Thyroid gland (tissue), 4 donors: ENCODE data around the gene SLC19A2. TPM values are rescaled to one million over a fixed set of nuclear protein-coding genes. Genes with fewer than 3 reads are reported as not detected.
A peak's percentile ranks its signal among the peaks of the same experiment; 100 is the strongest.

Source experiments
- DNase-seq, 2 donors: peaks; one replicate each; pipeline ENCODE4 v3.0.0-alpha.2; 2019
- H3K27ac ChIP-seq, 3 donors: fragments of 200-600 bp; sonication (generic); 1 replicate in 2 of 3; 2 replicates in 1 of 3; pipeline ENCODE4 v1.5.1; 2016 to 2019; ENCODE audit warnings: mild to moderate bottlenecking in 1 of 3, moderate library complexity in 1 of 3
- H3K27me3 ChIP-seq: fragments of 200-600 bp; sonication (generic); one replicate; pipeline ENCODE4 v1.5.1; 2019
- H3K36me3 ChIP-seq, 2 donors: fragments of 200-600 bp; sonication (generic); one replicate each; pipeline ENCODE4 v1.5.1; 2016 to 2019
- H3K4me1 ChIP-seq, 2 donors: fragments of 200-600 bp; sonication (generic); one replicate each; pipeline ENCODE4 v1.5.1; 2017 to 2019
- H3K4me3 ChIP-seq, 3 donors: fragments of 200-600 bp; sonication (generic); replicated peaks in 1 of 3; 1 replicate in 2 of 3; 2 replicates in 1 of 3; pipeline ENCODE4 v1.5.1; 2016; ENCODE audit warnings: mild to moderate bottlenecking in 1 of 3
- H3K9me3 ChIP-seq: fragments of 200-600 bp; sonication (generic); one replicate; pipeline ENCODE4 v1.5.1; 2017
- POLR2A ChIP-seq, 2 donors: fragments of 450-650 bp; IDR thresholded peaks; one replicate each; pipeline ENCODE4 v1.6.1; 2017; ENCODE audit warnings: antibody characterized with exemption in 2 of 2, mild to moderate bottlenecking in 2 of 2, moderate library complexity in 1 of 2
- WGBS, 2 donors: methylation state at CpG; one replicate each; pipeline ENCODE4 v1.1.5; 2017; 5-methylcytosine and 5-hydroxymethylcytosine counted together
- intact Hi-C: fragments of 100-400 bp; cut with DNase I; formaldehyde crosslinking; loops from one replicate; pipeline ENCODE4 v1.15.1; 2023
- total RNA-seq, 4 donors: library from RNA; depleted of rRNA; stranded (reverse); fragments of >200 nt; gene quantifications; one replicate each; pipeline ENCODE4 v1.2.3, GENCODE V29; 2016
- TF ChIP-seq, protein P1 (sequence below), 6 experiments: fragments of 200-600 bp in 3 of 6; fragments of 450-650 bp in 3 of 6; sonication (generic) in 3 of 6; IDR thresholded peaks; one replicate each; pipeline ENCODE4 v1.5.1; 2016 to 2019; ENCODE audit warnings: antibody characterized with exemption in 6 of 6, mild to moderate bottlenecking in 2 of 6, inconsistent platforms in 1 of 6, moderate library complexity in 1 of 6

Gene SLC19A2
- total RNA-seq, 4 donors from 2014 or later = 19.0 to 41.0 (median 27.8) TPM

- H3K4me3 ChIP-seq = no peak overlapping the region
- TF ChIP-seq, protein P1, sequence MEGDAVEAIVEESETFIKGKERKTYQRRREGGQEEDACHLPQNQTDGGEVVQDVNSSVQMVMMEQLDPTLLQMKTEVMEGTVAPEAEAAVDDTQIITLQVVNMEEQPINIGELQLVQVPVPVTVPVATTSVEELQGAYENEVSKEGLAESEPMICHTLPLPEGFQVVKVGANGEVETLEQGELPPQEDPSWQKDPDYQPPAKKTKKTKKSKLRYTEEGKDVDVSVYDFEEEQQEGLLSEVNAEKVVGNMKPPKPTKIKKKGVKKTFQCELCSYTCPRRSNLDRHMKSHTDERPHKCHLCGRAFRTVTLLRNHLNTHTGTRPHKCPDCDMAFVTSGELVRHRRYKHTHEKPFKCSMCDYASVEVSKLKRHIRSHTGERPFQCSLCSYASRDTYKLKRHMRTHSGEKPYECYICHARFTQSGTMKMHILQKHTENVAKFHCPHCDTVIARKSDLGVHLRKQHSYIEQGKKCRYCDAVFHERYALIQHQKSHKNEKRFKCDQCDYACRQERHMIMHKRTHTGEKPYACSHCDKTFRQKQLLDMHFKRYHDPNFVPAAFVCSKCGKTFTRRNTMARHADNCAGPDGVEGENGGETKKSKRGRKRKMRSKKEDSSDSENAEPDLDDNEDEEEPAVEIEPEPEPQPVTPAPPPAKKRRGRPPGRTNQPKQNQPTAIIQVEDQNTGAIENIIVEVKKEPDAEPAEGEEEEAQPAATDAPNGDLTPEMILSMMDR (IDR thresholded peaks at IDR 0.05) = no peak
- no peak for TF ChIP-seq POLR2A (IDR thresholded peaks at IDR 0.05)
- no peak overlapping the region for H3K27ac ChIP-seq
- H3K27me3 ChIP-seq = no peaks in the 10 kb centered on the region
- intact Hi-C loops = no loop called here
- no peak for DNase-seq
- peaks cover 0 to 7% of the 10 kb centered on the region in 2 donors for H3K36me3 ChIP-seq
- WGBS, 2 donors = 79 to 80% methylated on average over 4 of the region's 4 CpGs
- no peaks in the 10 kb centered on the region for H3K9me3 ChIP-seq
- H3K4me1 ChIP-seq = peaks cover 0 to 4% of the 10 kb centered on the region in 2 donors
These were observed 24.2 kb downstream of the SLC19A2 start for GRCh38 chr1:169461390-169462000.

GRCh38 chr1:169460191-169460833 is 25.4 kb downstream of the SLC19A2 start:
- Histone ChIP-seq H3K27me3 (no peaks in the 10 kb centered on the region), H3K27ac (no peak overlapping the region), H3K9me3 (no peaks in the 10 kb centered on the region), H3K4me1 (peaks cover 0 to 4% of the 10 kb centered on the region in 2 donors), H3K36me3 (peaks cover 0 to 2% of the 10 kb centered on the region in 2 donors), H3K4me3 (peak overlapping the region in 1 of 3 donors; percentile 5)
- no peak for TF ChIP-seq POLR2A (IDR thresholded peaks at IDR 0.05)
- TF ChIP-seq, protein P1 (IDR thresholded peaks at IDR 0.05) = no peak
- DNase-seq = no peak
- intact Hi-C loops = no loop called here
- 8 to 13% methylated on average over 14 to 25 of the region's 35 CpGs for WGBS, 2 donors

DNA sequence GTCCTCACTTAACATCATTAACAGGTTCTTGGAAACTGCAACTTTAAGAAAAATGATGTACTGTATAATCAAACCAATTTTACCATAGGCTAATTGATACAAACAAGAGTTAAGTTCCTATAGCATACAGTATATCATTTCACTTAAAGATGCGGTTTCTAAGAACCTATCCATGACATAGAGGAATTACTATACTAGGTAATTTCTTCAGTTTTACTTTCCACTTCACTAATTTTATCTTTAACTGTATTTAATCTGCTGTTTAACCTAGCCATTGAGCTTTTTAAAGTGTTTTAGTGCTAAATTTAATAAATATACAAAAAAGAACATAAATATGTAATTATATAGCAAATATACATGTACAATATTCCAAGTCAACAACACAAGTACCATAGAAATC is 28.3 kb downstream of the SLC19A2 start:
- H3K27ac ChIP-seq = no peak overlapping the region
- TF ChIP-seq POLR2A (IDR thresholded peaks at IDR 0.05) = no peak
- H3K9me3 ChIP-seq = no peaks in the 10 kb centered on the region
- peaks cover 0 to 4% of the 10 kb centered on the region in 2 donors for H3K4me1 ChIP-seq
- intact Hi-C loops = no loop called here
- no peak for DNase-seq
- no peaks in the 10 kb centered on the region for H3K27me3 ChIP-seq
- 92 to 100% methylated on average over 1 of the region's 1 CpG for WGBS, 2 donors
- H3K36me3 ChIP-seq = no peaks in the 10 kb centered on the region
- no peak overlapping the region for H3K4me3 ChIP-seq

- intact Hi-C loops = no loop called here
These were observed 29.7 kb downstream of the SLC19A2 start for GRCh38 chr1:169456029-169456428.

GRCh38 chr1:169452921-169453320 is 32.8 kb downstream of the SLC19A2 start:
- H3K9me3 ChIP-seq = no peaks in the 10 kb centered on the region
- 93% methylated on average over 2 of the region's 2 CpGs for WGBS, 2 donors
- no peaks in the 10 kb centered on the region for H3K4me1 ChIP-seq
- TF ChIP-seq POLR2A (IDR thresholded peaks at IDR 0.05) = no peak
- TF ChIP-seq, protein P1 (IDR thresholded peaks at IDR 0.05) = no peak
- no peak overlapping the region for H3K27ac ChIP-seq
- no peaks in the 10 kb centered on the region for H3K27me3 ChIP-seq
- H3K4me3 ChIP-seq = no peak overlapping the region
- H3K36me3 ChIP-seq = no peaks in the 10 kb centered on the region
- no peak for DNase-seq
- intact Hi-C loops = no loop called here

More at GRCh38 chr1:169456029-169456428, 29.7 kb downstream of the SLC19A2 start:
- Histone ChIP-seq H3K36me3 (no peaks in the 10 kb centered on the region), H3K27ac (no peak overlapping the region), H3K27me3 (no peaks in the 10 kb centered on the region), H3K4me3 (no peak overlapping the region), H3K9me3 (no peaks in the 10 kb centered on the region), H3K4me1 (peaks cover 0 to 4% of the 10 kb centered on the region in 2 donors)
- 62 to 65% methylated on average over 2 of the region's 2 CpGs for WGBS, 2 donors
- no peak for DNase-seq
- no peak for TF ChIP-seq POLR2A (IDR thresholded peaks at IDR 0.05)
- TF ChIP-seq, protein P1 (IDR thresholded peaks at IDR 0.05) = no peak
